GM06990 (cell line): Measurements from ENCODE around the gene NTMT1.

Source experiments
- DNase-seq: peaks from one replicate; pipeline ENCODE4 v3.0.0-alpha.2; 2011; ENCODE audit not compliant: insufficient read length; ENCODE audit errors: extremely low read depth
- H3K27me3 ChIP-seq: replicated peaks from 2 replicates; pipeline ENCODE4 v1.6.0; 2011; ENCODE audit warnings: low read length; ENCODE audit not compliant: control insufficient read depth, insufficient read depth
- H3K36me3 ChIP-seq: 2 replicates; pipeline ENCODE4 v1.5.1; 2011; ENCODE audit warnings: low read length; ENCODE audit not compliant: control insufficient read depth, insufficient read depth
- H3K4me3 ChIP-seq: replicated peaks from 2 replicates; pipeline ENCODE4 v1.5.1; 2011; ENCODE audit warnings: low read depth, mild to moderate bottlenecking, control low read depth, low read length
- CTCF ChIP-seq: IDR thresholded peaks from 2 replicates; pipeline ENCODE4 v1.5.1; 2011; ENCODE audit warnings: low read length, control low read depth, mild to moderate bottlenecking, inconsistent platforms; ENCODE audit not compliant: insufficient read depth, poor library complexity, severe bottlenecking

NTMT1 gene

GRCh38 chr9:129648764-129649115 is 22.8 kb downstream of the NTMT1 start:
- no peak for TF ChIP-seq CTCF
- Histone ChIP-seq H3K36me3 (no peaks in the 10 kb centered on the region), H3K27me3 (no peaks in the 10 kb centered on the region), H3K4me3 (no peak overlapping the region)
- no peak for DNase-seq

- DNase-seq = no peak
Measured at GRCh38 chr9:129649726-129650679, 24.0 kb downstream of the NTMT1 start.

GRCh38 chr9:129650680-129651235 is 24.8 kb downstream of the NTMT1 start:
- no peak for TF ChIP-seq CTCF
- Histone ChIP-seq H3K27me3 (no peaks in the 10 kb centered on the region), H3K36me3 (no peaks in the 10 kb centered on the region), H3K4me3 (no peak overlapping the region)
- DNase-seq = no peak

More at GRCh38 chr9:129649726-129650679, 24.0 kb downstream of the NTMT1 start:
- TF ChIP-seq CTCF = no peak
- no peaks in the 10 kb centered on the region for H3K27me3 ChIP-seq
- H3K36me3 ChIP-seq = no peaks in the 10 kb centered on the region
- no peak overlapping the region for H3K4me3 ChIP-seq

- Histone ChIP-seq H3K36me3 (no peaks in the 10 kb centered on the region), H3K27me3 (no peaks in the 10 kb centered on the region), H3K4me3 (no peak overlapping the region)
- DNase-seq = no peak
- no peak for TF ChIP-seq CTCF
Measured at GRCh38 chr9:129653823-129654553, 28.0 kb downstream of the NTMT1 start.

- H3K27me3 ChIP-seq = no peaks in the 10 kb centered on the region
- no peak for TF ChIP-seq CTCF
- H3K36me3 ChIP-seq = no peaks in the 10 kb centered on the region
- no peak for DNase-seq
- no peak overlapping the region for H3K4me3 ChIP-seq
Measured at GRCh38 chr9:129654554-129655040, 28.6 kb downstream of the NTMT1 start.
